GM18505 (cell line): ENCODE data around the gene ITGA3.
"Not testable (repeated sequence)": the region's sequence is repeated elsewhere in the genome, so short reads cannot be mapped to it uniquely, and the experiment has no call there.

Experiments used
- ATAC-seq: cut with Tn5 transposase; IDR thresholded peaks from one replicate; pipeline ENCODE4 v1.9.1; 2021; ENCODE audit not compliant: unreplicated experiment
- POLR2A ChIP-seq: IDR thresholded peaks from 4 replicates; pipeline ENCODE4 v1.6.1; 2011; ENCODE audit warnings: borderline replicate concordance; ENCODE audit not compliant: insufficient read depth, insufficient read length; ENCODE audit errors: extremely low read depth

The ITGA3 gene

DNA sequence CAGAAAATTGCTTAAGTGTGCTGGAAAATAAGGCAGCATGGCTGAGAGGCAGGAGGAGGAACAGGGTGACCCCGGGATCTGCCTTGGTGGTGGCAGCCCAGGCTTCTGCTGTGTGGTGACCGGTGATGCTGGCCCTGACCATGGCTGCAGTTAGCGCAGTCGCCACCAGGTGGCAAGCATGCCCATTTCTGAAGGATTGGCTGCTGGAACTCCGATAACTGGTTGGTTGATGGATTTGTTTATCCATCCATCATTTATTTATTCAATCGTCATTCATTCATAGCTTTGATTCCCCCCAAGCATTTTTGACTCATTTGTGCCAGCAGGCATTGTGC is 29.1 kb upstream of the ITGA3 start:
- no peak for TF ChIP-seq POLR2A
- no peak for ATAC-seq

DNA sequence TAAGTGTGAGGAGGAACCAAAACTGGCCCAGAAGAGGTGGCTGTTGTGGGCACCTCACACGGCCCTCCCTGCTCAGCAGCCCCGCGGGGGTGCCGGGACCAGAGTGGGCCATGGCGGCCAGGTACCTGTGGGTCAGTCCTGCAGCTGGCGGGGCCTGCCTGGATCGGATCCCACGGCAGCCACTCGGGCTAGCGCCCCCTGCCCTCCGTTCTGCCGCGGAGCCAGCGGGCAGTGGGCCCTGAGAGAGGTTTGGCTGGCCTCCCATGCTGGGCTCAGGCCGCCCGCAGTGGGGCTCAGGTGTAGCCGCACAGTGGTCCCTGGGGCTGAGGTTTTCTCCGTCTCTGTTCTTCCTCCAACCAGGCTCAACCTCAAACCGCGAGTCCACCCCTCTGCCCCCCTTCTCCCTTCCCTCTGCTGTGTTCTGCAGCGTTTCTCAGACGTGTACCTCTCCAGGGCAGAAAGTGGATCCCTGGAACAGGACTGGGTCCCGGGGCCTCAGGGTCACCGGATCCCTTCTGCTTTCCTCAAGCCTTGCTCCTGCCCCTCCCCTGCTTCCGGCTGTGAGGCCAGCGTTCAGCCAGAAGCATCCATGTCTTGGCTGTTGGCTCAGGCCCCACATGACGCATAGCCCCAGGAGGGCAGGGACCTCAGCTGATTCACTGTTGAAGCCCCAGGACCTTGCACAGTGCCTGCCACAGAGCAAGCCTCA is 28.6 kb upstream of the ITGA3 start:
- ATAC-seq = no peak
- no peak for TF ChIP-seq POLR2A

DNA sequence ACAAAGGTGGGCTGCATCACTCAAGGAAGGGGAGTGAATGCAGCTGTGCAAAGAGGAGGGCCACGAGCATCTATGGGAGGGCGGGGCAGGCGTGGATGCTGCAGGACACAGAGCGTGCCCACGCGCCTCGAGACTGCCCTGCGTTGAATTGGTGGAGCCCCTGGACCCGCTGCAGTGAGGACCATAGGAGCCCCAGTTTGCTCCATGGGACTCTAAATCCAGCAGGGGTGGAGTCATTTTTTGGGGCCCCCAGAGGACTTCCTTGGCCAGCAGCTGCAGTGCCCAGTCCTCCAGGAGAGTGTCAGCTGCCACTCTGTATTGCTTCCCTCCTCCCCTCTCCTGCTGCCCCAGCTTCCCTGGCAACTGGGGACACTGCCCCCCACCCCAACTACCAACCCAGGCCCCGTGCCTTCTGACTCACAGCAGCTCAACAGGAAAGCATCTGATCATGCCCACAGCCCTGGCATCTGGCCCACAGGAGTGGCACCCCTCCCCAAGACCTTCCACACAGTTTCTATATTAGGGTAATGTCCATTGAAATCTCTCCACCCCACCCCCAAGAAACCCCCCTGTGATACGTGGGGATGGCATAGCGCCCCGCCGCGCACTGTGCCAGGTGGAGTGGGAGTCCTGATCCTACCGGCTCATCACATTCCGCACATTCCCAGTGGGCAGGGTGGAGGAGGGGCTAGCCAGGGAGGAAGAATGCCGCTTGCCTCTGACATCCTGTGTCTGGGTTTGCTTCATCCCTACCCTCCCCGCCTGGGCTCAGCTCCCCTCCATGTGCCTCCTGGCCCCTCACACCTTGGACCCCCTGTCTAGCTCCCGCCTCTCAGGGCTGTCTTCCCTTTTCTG is 27.8 kb upstream of the ITGA3 start:
- TF ChIP-seq POLR2A = no peak
- no peak for ATAC-seq

DNA sequence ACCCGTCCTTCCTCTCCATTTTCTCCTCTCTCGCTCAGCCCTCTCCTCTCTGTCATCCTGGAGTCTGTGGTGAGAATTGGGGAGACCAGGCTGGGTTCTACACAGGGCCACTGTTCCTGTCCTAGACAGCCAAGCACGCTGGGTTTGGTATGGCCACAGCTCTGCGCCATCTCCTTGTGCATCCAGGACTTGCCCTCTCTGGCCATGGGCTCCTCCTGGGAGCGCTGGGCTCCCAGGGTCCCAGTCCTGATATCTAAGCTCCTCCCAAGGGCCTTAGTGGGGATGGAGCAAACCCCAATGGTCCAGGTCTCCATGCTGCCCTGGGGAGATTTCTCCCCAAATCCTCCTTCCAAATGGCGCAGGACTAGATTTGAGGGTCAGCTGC is 27.2 kb upstream of the ITGA3 start:
- TF ChIP-seq POLR2A = no peak
- ATAC-seq = no peak

DNA sequence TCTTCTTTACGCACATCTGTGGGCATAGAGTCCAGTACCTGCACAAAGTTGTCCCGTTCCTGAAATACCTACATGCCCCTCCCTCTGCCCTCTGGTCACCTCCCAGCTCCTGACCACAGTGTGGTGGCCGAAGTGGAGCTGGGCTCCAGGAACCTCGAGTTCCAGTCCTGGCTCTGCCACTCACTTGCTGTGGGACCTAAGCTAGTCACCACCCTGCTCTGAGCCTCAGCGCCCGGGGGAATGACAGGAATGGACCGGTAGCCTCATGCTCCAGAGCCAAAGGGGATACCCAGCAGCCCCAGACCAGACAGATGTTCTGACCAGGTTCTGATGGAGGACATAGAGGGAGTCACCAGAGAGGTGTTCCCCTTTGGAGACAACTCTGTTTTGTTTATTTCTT is 26.7 kb upstream of the ITGA3 start:
- ATAC-seq = no peak
- no peak for TF ChIP-seq POLR2A

DNA sequence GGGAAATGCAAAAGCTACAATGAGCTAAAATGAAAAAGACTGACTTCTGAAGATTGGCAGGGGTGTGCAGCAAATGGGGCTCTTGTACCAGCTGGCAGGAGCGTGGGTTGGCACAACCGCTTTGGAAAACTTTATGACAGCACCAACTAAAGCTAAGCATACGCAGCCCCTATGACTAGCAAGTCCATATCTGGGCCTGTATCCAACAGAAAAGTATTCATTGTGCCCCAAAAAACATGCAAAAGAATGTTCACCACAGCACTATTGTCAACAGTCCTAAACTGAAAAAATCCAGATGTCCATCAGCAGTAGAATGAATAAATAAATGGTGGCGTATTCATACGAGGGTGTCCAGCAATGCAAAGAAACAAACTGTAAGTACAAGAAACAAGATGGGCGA is 22.6 kb upstream of the ITGA3 start:
- no peak for TF ChIP-seq POLR2A
- no peak for ATAC-seq

DNA sequence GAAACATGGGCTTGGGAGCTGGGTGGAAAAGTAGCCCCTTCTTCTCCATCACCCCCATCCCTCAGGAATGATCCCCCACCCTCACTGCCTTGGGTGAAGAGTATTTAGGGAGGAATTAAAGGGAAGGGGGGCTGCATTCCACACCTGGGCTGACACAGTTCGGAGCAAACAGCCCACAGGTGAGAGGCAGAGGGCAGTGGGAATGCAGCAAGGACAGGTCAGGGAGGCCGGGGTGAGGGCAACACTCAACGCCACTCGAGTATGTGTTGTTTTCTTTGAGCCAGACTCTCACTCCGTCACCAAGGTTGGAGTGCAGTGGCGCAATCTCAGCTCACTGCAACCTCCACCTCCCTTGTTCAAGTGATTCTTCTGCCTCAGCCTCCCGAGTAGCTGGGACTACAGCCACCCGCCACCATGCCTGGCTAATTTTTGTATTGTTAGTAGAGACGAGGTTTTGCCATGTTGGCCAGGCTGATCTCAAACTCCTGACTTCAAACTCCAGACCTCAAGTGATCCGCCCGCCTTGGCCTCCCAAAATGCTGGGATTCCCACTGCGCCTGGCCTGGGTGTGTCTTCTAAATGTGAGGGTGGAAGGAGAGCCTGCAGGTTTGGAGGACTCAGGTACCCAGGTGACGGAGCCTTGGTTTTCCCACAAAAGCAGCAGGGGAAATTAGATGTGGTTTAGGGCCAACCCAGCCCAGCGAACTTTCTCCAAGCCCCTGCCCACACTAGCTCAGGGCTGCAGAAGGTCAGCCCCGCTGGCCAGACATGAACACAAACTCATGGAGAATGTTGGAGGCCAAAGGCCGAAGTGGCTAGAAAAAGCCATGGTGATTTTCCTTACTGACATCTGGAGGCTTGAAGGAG is 21.2 kb upstream of the ITGA3 start:
- no peak for ATAC-seq

DNA sequence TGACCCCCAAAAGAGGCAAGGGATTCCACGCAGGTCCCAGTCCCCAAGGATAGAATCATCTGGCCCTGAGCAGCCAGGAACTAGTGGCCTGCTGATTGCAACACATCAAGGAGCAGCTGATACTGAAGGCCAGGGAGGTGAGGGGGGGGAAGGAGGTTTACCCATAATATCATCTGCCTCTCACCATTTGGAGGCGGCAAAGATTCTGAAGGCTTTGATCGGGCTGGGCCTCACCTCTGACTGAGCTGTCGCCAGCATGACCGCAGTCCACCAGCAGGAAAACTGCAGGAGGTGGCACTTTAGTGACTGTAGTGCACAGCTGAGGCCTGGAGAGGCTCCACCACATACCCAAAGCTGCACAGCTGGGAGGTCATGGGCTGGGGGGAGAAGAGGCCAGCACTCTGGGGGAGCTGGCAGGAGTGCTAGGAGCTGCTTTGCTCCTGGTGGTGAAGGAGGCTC is 20.5 kb upstream of the ITGA3 start:
- no peak for TF ChIP-seq POLR2A
- ATAC-seq = no peak

More for the DNA sequence above, 21.2 kb upstream of the ITGA3 start:
- no peak for TF ChIP-seq POLR2A

DNA sequence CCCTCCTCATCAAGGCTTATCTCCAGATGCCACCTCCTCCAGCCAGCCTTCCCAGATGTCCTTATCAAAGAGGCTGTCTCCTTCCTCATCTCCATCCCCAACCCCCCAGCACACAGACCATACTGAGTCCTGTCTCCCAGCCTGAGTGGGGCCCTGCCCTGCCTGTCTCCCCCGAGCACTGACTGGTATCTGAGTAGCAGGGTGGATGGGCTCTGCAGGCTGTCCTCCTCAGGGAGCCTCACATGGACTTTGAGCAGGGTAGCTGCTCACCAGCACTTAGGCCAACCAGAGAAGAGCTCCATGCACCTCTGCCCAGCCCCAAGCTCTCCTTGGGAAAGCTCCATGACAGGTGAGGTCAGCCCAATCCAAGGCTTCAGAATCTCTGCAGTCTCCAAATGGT is 20.0 kb upstream of the ITGA3 start:
- ATAC-seq = no peak
- TF ChIP-seq POLR2A = no peak

DNA sequence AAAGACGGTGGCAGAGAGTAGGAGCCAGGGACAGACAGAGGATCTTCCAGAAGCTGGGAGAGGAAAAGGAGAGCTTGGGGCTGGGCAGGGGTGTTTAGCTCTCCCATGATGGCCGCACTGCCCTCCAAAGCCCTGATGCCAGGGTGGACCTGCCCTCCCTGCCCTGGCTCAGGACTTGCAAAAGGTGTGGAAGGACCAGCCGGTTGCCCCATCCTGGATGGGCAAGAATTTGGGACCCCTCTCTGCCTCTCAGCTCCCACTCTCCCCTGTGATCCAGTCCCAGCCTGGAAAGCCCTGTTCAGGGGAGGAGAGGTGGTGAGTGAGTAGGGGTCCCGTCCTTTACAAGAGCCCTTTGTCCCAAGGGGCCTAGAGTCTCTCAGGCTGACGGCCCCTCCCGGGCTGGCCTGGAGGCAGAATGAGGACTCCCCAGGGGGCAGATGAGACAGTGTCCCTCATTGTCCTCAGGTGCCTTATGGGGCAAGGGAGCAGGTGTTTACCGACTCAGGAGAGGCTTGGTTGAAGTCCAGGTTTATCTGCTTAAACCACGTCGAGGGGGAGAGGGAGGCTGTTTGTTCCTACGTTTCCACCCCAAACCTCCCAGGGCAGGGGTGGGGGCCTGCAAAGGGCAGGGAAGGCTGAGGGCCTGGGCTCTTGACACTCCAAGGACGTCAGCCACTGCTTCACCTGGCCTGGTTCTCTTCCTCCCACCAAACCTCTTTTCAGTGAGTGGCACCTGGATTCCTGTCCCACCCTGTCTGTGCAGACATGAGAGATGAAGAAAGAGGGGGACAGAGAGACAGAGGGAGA is 19.3 kb upstream of the ITGA3 start:
- no peak for TF ChIP-seq POLR2A
- ATAC-seq = no peak

DNA sequence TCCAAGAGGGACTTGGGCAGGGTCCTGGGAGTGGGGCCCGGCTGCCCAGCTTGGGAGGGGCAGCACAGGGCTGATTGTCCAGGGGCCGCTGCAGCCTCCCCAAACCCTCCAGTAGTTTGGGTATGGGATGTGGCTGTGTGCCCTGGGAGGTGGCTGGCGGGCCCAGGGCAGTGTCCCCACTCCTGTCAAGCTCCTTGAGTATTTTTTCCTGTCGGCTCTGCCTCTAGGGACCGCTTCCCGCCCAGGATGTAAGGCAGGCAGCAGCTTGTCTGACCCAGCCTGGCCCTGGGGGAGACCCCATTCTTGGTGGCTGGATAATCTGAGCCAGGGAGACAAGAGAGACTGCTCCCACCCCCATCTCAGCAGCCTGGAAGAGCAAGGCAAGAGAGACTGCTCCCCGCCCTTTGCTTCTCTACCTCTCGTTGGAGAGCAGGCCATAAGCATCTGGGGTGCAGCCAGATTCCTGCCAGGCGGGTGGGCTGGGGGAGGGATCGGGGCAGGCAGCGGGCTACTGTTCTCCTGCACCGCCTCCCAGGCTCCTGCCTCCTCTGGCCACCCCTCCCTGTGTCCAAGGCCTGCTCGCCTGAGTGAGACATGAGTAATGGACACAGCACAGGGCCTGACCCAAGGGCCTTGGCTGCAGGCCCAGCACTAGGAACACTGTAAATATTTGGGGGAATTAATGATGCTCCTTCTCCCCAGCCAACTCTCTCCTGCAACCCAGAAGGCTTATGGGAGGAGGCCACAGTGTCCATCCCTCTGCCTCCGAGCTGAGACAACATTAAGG is 18.4 kb upstream of the ITGA3 start:
- no peak for ATAC-seq
- no peak for TF ChIP-seq POLR2A

DNA sequence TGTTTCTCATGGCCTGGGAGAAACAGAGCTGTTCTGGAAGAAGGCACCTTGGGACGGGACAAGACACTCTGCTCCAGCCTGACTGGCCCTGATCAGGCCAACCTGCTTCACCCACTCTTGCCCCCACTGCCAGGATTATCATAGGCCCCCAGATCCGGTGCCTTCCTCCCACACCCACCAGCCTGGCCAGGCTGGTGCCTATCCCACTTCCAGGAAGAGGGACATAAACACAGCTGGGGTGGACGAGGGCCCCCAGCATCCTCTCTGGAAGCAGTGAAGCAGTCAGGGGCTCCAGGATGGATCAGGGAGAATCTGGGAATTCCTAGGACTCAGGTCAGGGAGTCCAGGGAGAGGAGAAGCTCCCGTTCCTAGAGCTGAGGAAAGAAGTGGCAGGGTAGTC is 16.9 kb upstream of the ITGA3 start:
- no peak for TF ChIP-seq POLR2A
- ATAC-seq = no peak

DNA sequence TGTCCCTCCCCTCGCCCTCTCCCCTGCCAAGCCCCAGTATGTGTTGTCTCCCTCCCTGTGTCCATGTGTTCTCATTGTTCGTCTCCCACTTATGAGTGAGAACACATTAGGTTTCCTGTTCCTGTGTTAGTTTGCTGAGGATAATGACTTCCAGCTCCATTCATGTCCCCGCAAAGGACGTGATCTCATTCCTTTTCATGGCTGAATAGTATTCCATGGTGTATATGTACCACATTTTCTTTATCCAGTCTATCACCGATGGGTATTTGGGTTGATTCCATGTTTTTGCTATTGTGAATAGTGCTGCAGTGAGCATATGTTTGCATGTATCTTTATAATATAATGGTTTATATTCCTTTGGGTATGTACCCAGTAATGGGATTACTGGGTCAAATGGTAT is 15.4 kb upstream of the ITGA3 start:
- not testable (repeated sequence) for ATAC-seq
